Retinal pigment epithelial cell (primary cell): Measurements from ENCODE around the gene NELL2.

ENCODE experiments used
- DNase-seq: peaks from one replicate; pipeline ENCODE4 v3.0.0-alpha.2; 2010; ENCODE audit warnings: low read depth
- H3K4me3 ChIP-seq: 2 replicates; pipeline ENCODE4 v1.5.1; 2011; ENCODE audit warnings: mild to moderate bottlenecking, low read length, control low read depth, moderate library complexity
- TF ChIP-seq, protein P1 (sequence below): conservative IDR thresholded peaks from 2 replicates; pipeline ENCODE4 v1.5.1; 2011; ENCODE audit warnings: low read depth, low read length, control low read depth, inconsistent platforms

Gene NELL2

DNA sequence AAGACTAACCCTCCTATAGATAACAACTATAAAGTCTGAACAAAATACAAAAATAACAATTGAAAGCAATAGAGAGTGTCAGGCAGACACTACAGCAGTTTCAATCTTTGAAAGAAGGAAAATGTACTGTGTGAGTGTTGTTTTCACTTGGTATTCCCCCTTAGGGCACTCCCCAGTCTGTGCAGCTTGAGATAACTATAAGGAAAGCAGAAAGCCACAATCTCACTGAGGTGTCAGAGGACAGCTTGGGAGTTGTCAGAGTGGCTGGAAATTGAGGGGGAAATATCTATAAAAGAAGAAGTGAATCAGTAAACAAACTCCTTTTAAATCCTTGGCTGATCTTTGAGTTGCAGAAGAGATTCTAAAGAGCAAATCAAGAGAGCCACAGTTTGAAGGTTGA, 364.8 kb downstream of the NELL2 start:
- H3K4me3 ChIP-seq, result no peak overlapping the region
- no peak for DNase-seq
- TF ChIP-seq, protein P1, sequence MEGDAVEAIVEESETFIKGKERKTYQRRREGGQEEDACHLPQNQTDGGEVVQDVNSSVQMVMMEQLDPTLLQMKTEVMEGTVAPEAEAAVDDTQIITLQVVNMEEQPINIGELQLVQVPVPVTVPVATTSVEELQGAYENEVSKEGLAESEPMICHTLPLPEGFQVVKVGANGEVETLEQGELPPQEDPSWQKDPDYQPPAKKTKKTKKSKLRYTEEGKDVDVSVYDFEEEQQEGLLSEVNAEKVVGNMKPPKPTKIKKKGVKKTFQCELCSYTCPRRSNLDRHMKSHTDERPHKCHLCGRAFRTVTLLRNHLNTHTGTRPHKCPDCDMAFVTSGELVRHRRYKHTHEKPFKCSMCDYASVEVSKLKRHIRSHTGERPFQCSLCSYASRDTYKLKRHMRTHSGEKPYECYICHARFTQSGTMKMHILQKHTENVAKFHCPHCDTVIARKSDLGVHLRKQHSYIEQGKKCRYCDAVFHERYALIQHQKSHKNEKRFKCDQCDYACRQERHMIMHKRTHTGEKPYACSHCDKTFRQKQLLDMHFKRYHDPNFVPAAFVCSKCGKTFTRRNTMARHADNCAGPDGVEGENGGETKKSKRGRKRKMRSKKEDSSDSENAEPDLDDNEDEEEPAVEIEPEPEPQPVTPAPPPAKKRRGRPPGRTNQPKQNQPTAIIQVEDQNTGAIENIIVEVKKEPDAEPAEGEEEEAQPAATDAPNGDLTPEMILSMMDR, result no peak

DNA sequence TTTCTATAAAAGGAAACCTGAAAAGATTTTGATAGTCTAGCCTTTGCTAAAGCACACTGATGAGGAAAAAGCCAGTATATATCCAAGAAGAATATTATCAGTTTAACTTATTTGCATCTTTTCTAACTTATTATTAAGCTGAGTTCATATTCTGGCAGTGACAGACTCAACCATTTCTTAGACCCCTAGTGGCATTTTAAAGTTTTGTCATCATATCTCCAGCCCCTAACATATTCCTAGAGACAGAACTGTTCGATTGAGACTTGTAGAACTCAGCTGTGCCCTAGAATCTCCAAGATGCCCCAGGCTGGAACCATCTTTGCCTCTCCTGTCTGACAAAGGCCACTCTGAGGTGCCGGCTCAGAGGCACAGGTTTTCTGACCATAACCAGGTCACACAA, 365.6 kb downstream of the NELL2 start:
- TF ChIP-seq, protein P1, result peak; percentile 8
- no peak for DNase-seq
- H3K4me3 ChIP-seq, result no peak overlapping the region

GRCh38 chr12:44510076-44510475, 366.0 kb downstream of the NELL2 start:
- TF ChIP-seq, protein P1, result no peak
- H3K4me3 ChIP-seq, result no peak overlapping the region
- DNase-seq, result no peak

- H3K4me3 ChIP-seq, result no peak overlapping the region
- TF ChIP-seq, protein P1, result no peak
- peak; percentile 39 for DNase-seq
These were observed 366.6 kb downstream of the NELL2 start for GRCh38 chr12:44509471-44509870.

DNA sequence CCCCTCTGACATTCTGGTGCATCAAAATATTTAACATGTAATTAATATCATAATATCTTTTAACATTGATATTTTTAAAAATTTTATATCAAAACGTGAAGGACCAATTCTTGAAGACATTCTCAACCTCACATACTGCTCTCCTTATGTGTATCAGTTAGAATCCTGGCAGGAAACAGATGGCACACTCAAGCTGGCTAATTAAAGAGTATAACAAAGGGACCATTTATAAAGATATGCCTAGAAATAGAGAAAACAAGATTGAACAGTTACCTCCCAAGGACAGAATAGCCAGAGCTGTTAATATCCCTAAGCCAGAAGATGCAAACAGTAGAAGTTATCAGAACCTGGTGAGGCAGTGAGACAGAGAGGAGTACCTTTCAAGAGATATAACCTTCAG, 368.7 kb downstream of the NELL2 start:
- no peak overlapping the region for H3K4me3 ChIP-seq
- no peak for DNase-seq
- TF ChIP-seq, protein P1, result no peak

- no peak for DNase-seq
- H3K4me3 ChIP-seq, result no peak overlapping the region
- TF ChIP-seq, protein P1, result no peak
These were observed 371.3 kb downstream of the NELL2 start for GRCh38 chr12:44504799-44505198.

- no peak overlapping the region for H3K4me3 ChIP-seq
- TF ChIP-seq, protein P1, result no peak
- no peak for DNase-seq
These were observed 372.8 kb downstream of the NELL2 start for GRCh38 chr12:44503329-44503728.
